ENCODE data around the gene SPACA6.
A peak's percentile ranks its signal among the peaks of the same experiment; 100 is the strongest.
"Not testable (repeated sequence)": the region's sequence is repeated elsewhere in the genome, so short reads cannot be mapped to it uniquely, and the experiment has no call there.

Gene SPACA6, protein sequence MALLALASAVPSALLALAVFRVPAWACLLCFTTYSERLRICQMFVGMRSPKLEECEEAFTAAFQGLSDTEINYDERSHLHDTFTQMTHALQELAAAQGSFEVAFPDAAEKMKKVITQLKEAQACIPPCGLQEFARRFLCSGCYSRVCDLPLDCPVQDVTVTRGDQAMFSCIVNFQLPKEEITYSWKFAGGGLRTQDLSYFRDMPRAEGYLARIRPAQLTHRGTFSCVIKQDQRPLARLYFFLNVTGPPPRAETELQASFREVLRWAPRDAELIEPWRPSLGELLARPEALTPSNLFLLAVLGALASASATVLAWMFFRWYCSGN

DNA sequence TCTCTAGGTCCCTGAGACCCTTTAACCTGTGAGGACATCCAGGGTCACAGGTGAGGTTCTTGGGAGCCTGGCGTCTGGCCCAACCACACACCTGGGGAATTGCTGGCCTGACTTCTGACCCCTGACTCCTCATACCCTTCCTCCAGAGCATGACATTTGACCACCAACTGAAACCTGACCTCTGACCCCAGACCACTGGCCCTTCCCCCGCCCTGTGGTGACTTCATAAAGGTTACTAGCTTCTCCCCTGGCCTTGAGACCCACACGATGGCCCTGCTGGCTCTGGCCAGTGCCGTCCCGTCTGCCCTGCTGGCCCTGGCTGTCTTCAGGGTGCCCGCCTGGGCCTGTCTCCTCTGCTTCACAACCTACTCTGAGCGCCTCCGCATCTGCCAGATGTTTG is at the start of gene SPACA6:
SPACA6 (plus strand) TSS at position 71 of the 400 bp plus-strand sequence; CDS start at position 268, 197 bp downstream.
- TF ChIP-seq, protein P1, sequence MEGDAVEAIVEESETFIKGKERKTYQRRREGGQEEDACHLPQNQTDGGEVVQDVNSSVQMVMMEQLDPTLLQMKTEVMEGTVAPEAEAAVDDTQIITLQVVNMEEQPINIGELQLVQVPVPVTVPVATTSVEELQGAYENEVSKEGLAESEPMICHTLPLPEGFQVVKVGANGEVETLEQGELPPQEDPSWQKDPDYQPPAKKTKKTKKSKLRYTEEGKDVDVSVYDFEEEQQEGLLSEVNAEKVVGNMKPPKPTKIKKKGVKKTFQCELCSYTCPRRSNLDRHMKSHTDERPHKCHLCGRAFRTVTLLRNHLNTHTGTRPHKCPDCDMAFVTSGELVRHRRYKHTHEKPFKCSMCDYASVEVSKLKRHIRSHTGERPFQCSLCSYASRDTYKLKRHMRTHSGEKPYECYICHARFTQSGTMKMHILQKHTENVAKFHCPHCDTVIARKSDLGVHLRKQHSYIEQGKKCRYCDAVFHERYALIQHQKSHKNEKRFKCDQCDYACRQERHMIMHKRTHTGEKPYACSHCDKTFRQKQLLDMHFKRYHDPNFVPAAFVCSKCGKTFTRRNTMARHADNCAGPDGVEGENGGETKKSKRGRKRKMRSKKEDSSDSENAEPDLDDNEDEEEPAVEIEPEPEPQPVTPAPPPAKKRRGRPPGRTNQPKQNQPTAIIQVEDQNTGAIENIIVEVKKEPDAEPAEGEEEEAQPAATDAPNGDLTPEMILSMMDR (IDR thresholded peaks at IDR 0.05; ENCODE audit: low read depth, low read length, missing control alignments), result no peak
- no peak for DNase-seq (ENCODE audit: extremely low read depth, low read depth)
- peak within 1 kb of the TSS; percentile 82 for H3K4me3 ChIP-seq (replicated peaks; ENCODE audit: low read depth, low read length)

DNA sequence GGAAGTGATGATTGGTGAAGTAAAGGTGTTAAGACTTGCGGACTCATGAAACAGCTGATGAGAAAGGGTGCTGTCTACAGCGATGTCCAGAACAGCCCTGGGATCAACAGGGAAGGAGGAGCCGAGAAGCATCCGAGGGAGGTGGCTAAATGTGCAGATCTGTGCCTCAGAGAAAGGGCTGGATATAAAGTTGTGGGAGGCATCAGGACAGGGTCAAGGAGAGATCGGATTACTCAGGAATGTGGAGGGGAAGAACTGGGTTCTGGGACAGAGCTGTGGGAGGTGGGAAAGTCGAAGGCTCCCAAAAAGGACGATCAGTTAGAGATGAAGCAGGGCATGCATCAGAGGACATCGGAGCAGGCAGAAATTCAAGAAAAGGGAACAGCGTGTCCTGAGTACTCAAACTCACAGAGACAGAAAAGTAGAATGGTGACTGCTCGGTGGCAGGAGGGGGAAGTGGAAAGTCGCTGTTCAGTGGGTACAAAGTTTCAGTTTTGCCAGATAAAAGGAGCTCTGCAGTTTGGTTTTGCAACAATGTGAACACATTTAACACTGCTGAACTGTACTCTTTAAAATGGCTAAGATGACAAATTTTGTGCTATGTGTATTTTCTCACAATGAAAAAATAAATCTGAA is 48.4 kb upstream of the SPACA6 start:
- no peak overlapping the region for H3K4me3 ChIP-seq (replicated peaks; ENCODE audit: low read depth, low read length)
- TF ChIP-seq, protein P1 (IDR thresholded peaks at IDR 0.05; ENCODE audit: low read depth, low read length, missing control alignments), result no peak
- DNase-seq (ENCODE audit: extremely low read depth, low read depth), result no peak

DNA sequence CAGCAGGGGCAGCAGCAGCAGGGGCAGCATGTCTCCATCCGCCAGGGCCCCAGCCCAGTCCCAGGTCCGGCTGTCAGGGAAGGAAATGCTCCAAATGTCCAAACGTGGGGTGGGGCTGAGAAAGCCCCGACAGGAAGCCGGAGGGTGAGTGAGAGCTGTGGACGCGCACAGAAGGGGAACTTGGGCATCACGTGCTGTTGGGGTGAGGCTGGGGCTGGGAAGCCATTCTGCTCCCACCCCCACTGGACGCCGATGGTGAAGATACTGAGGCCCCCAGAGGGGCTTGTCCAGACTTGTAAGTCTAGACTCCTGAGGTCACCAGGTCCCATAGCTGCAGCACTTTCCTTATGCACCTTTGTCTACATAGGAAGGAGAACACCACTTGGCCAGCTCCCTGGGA is 46.4 kb upstream of the SPACA6 start, which contains the start of gene SIGLEC14:
SIGLEC14 (minus strand) TSS at position 96 of the 400 bp plus-strand sequence; CDS start at position 30, 66 bp downstream.
- not testable (repeated sequence) for H3K4me3 ChIP-seq (replicated peaks; ENCODE audit: low read depth, low read length); DNase-seq (ENCODE audit: extremely low read depth, low read depth)

DNA sequence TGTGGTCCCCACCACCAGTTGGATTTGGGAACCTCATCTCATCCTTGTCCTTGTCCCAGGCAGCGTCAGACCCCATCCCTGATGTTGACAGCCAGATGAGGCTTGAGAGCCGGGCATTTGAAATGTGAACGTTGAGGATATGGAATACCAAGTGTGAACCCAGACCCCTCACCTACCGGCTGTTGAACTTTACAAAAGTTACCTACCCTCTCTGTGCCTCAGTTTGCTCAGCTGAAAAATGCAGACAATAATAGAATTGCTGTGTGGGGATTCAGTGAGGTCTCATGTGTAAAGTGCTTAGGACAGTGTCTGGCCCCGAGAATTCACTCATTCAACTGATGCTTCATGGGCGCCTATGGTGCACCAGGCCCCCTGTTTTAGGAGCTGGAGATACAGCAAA is 45.8 kb upstream of the SPACA6 start:
- TF ChIP-seq, protein P1 (IDR thresholded peaks at IDR 0.05; ENCODE audit: low read depth, low read length, missing control alignments), result no peak
- H3K4me3 ChIP-seq (replicated peaks; ENCODE audit: low read depth, low read length), result no peak overlapping the region
- DNase-seq (ENCODE audit: extremely low read depth, low read depth), result no peak

DNA sequence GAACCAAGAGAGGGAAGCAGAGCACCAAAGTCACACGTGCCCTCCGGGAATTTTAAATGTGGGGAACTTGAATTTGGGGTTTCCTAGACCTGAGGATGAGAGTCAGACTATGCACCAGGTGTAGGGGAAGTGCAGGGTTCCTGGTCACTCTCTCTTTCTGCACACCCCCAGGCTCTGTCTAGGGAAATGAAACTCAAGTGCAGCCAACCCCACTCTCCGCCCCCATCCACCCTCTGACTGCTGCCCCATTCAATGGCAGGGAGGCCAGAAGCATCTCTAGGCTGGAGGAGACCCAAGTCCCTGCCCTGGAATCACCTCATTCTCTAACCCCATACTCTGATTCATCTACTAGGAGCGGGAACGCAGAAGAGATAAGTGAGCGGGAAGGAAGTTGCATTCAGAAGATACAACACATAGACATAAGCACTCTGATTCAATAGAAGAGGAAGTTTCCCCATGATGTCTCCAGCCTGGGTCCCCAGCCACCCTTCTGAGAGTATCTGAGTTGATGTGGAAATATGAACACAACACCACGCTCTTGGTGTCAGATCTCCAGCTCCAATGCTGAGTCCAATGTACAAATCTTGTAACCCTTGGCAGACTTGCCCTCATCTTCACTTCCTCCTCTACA is 41.8 kb upstream of the SPACA6 start:
- no peak overlapping the region for H3K4me3 ChIP-seq (replicated peaks; ENCODE audit: low read depth, low read length)
- DNase-seq (ENCODE audit: extremely low read depth, low read depth), result no peak
- TF ChIP-seq, protein P1 (IDR thresholded peaks at IDR 0.05; ENCODE audit: low read depth, low read length, missing control alignments), result no peak

DNA sequence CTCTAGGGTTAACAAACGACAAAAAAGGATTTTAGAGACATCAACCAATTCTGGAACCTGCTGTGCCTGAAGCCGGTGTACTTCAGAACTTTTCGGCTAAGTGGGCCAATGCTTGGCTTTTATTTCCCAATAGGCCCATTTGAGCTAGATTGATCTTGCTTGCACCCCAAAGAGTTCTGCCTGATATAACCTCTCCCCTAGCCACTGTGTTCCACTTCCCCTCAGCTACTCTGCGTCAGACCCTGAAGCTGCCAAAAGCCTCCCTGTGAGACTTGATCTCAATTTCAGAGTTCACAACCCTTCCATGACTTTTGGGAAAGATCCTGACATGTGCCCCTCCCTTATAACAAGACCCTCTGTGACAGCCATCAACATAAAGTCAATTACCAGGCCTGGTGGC is 40.9 kb upstream of the SPACA6 start:
- no peak overlapping the region for H3K4me3 ChIP-seq (replicated peaks; ENCODE audit: low read depth, low read length)

More for the DNA sequence above, 40.9 kb upstream of the SPACA6 start:
- TF ChIP-seq, protein P1 (IDR thresholded peaks at IDR 0.05; ENCODE audit: low read depth, low read length, missing control alignments), result no peak
- no peak for DNase-seq (ENCODE audit: extremely low read depth, low read depth)
